GM06990 (cell line): Measurements from ENCODE around the gene ADGRB2.
A peak's percentile ranks its signal among the peaks of the same experiment; 100 is the strongest.

Experiments used
- DNase-seq: peaks from one replicate; pipeline ENCODE4 v3.0.0-alpha.2; 2011; ENCODE audit not compliant: insufficient read length; ENCODE audit errors: extremely low read depth
- H3K27me3 ChIP-seq: replicated peaks from 2 replicates; pipeline ENCODE4 v1.6.0; 2011; ENCODE audit warnings: low read length; ENCODE audit not compliant: control insufficient read depth, insufficient read depth
- H3K36me3 ChIP-seq: 2 replicates; pipeline ENCODE4 v1.5.1; 2011; ENCODE audit warnings: low read length; ENCODE audit not compliant: control insufficient read depth, insufficient read depth
- H3K4me3 ChIP-seq: replicated peaks from 2 replicates; pipeline ENCODE4 v1.5.1; 2011; ENCODE audit warnings: low read depth, mild to moderate bottlenecking, control low read depth, low read length
- TF ChIP-seq, protein P1 (sequence below): IDR thresholded peaks from 2 replicates; pipeline ENCODE4 v1.5.1; 2011; ENCODE audit warnings: low read length, control low read depth, mild to moderate bottlenecking, inconsistent platforms; ENCODE audit not compliant: insufficient read depth, poor library complexity, severe bottlenecking

Gene ADGRB2

DNA sequence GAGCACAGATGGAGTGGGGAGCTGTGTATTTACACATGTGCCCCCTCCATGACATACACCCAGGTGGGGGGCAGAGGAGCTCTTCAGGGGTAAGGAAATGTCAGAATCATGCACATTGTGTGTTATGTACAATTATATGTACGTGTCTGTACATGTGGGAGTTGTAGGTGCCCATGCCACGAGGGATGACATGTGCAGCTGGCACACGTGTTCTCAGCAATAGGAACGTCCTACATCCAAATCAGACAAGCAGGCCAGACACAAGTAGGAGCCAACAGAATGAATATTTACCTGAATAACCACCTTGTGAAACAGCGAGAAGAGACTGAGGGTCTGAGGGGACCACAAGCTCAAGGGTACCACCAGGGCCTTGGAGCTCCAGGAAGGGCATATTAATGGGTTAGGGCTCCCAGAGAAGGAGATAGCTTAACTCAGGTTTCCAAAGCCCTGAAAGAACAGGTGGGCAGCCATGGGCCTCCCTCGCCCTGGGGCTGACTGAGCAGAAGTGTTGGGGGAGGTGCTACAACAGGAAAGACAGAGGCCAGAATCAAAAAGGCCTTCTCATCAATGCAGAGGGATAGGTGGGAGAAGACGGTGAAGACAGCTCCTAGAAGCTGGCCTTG lies 63.6 kb downstream of the ADGRB2 start:
- H3K27me3 ChIP-seq: peaks cover 2% of the 10 kb centered on the region; the same call in 1 of the 2 replicates
- H3K36me3 ChIP-seq: no peaks in the 10 kb centered on the region
- no peak for DNase-seq
- no peak overlapping the region for H3K4me3 ChIP-seq
- TF ChIP-seq, protein P1, sequence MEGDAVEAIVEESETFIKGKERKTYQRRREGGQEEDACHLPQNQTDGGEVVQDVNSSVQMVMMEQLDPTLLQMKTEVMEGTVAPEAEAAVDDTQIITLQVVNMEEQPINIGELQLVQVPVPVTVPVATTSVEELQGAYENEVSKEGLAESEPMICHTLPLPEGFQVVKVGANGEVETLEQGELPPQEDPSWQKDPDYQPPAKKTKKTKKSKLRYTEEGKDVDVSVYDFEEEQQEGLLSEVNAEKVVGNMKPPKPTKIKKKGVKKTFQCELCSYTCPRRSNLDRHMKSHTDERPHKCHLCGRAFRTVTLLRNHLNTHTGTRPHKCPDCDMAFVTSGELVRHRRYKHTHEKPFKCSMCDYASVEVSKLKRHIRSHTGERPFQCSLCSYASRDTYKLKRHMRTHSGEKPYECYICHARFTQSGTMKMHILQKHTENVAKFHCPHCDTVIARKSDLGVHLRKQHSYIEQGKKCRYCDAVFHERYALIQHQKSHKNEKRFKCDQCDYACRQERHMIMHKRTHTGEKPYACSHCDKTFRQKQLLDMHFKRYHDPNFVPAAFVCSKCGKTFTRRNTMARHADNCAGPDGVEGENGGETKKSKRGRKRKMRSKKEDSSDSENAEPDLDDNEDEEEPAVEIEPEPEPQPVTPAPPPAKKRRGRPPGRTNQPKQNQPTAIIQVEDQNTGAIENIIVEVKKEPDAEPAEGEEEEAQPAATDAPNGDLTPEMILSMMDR: no peak

DNA sequence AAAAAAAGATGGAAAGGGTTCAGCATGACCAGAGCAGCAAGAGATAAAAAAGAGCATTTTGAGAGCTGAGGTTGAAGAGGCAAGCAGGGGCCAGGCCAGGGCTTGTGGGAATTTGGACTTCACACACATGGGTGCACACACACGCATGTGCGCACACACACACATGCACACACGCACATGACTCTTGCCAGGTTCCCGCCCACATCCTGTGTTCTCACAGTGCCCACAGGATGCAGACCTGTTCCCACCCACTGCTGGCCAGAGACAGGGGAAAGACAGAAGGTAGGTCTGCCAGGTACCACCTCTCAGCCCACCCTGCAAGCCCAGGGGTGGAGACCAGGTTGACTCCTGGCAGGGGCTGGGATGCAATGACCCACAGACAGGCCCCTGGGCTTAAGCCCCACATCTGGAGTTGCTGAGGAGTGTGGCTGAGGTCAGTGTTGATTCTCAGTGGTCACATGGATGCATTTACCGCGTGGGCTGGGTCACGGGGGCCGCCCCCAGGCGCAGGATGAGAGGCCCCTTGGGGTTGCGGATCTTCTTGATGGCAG lies 64.7 kb downstream of the ADGRB2 start:
- no peak overlapping the region for H3K4me3 ChIP-seq
- no peaks in the 10 kb centered on the region for H3K36me3 ChIP-seq
- TF ChIP-seq, protein P1: no peak
- peak; percentile 58 for DNase-seq
- peaks cover 2% of the 10 kb centered on the region; the same call in 1 of the 2 replicates for H3K27me3 ChIP-seq

DNA sequence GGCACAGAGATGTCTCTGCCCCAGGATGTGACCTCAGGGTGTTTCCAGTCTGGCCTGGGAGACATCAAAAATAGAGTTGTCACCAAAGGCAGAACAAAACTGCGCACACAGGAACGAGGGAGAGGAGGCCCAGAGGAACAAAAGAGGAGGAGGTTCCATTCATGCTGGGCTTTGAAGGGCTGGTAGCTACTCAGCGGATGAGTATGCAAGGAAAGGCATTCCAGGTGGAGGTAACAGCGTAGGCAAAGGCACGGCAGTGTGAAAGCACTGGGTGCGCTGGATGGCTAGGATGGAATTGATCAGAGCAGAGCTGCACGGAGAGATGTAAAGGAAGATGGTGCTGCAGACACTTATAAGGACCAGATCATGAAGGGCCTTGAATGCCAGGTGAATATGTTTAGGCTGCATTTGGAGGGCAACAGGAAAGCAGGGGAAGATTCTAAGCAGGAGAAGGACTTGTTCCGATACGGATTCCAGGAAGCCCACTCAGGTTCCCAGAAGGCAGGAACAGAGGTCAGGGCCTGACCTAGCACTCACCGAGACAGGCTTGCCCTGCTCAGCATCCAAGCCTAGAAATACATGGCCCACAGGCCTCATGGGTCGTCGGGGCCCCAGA lies 66.7 kb downstream of the ADGRB2 start:
- TF ChIP-seq, protein P1: no peak
- Histone ChIP-seq H3K27me3 (no peaks in the 10 kb centered on the region), H3K36me3 (no peaks in the 10 kb centered on the region), H3K4me3 (no peak overlapping the region)
- DNase-seq: no peak

DNA sequence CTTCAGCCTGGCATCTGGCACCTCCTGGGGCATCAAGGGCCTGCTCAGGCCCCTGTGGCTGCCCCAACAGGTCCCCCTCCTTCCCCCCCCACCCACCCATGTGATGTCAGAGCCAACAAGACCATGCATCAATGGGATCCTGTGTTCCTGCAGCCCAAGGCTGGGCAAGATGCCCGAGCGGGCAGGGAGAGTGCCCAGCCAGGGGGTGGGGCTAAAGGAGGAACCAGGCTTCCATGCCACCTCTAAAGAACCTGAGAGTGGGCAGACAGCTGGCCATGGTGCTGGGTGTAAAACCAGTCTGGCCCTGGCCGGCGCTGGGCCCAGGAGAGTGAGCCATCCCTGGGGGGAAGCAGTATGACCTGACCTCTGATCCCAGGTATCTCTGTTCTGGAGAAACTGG lies 67.9 kb downstream of the ADGRB2 start:
- Histone ChIP-seq H3K4me3 (no peak overlapping the region), H3K36me3 (no peaks in the 10 kb centered on the region), H3K27me3 (no peaks in the 10 kb centered on the region)
- TF ChIP-seq, protein P1: no peak
- no peak for DNase-seq

DNA sequence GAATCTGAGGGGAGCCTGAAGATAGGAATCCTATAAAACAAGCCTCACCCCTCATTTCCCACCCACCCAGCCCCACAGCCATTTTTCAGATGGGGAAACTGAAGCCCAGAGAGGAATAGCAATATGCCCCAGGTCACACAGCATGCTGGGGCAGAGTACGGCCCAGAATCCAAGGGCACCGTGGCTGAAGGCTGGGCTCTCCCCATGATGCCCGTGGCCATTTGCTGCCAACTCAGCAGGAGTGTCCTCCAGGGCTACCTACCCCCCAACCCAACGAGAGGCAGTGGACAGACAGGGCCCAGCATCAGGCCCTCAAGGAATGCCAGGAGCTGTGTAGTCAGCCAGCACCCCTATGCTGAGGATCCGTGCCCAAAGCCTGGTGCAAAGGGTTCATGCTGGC lies 68.8 kb downstream of the ADGRB2 start:
- no peak overlapping the region for H3K4me3 ChIP-seq
- no peak for DNase-seq
- H3K27me3 ChIP-seq: no peaks in the 10 kb centered on the region
- H3K36me3 ChIP-seq: no peaks in the 10 kb centered on the region
- TF ChIP-seq, protein P1: no peak
